Upper lobe of left lung (tissue), 6 donors: ENCODE results near the gene SPDYE2. TPM values are rescaled to one million over a fixed set of nuclear protein-coding genes. Genes with fewer than 3 reads are reported as not detected.
"Not testable (repeated sequence)": the region's sequence is repeated elsewhere in the genome, so short reads cannot be mapped to it uniquely, and the experiment has no call there.

Source experiments
- ATAC-seq, 2 donors: fragments of 200-7000 bp; cut with Tn5 transposase; one replicate each; pipeline ENCODE4 v1.9.1; 2022; ENCODE audit warnings: mild to moderate bottlenecking in 2 of 2, moderate library complexity in 2 of 2; ENCODE audit not compliant: low FRiP score in 2 of 2
- DNase-seq, 2 donors: peaks; one replicate each; pipeline ENCODE4 v3.0.0-alpha.2; 2019 to 2020
- H3K27ac ChIP-seq, 4 donors: fragments of 200-600 bp; sonication (generic); one replicate each; pipeline ENCODE4 v1.5.1; 2016 to 2019
- H3K27me3 ChIP-seq, 4 donors: fragments of 200-600 bp; sonication (generic); one replicate each; pipeline ENCODE4 v1.5.1; 2017 to 2019
- H3K36me3 ChIP-seq, 4 donors: fragments of 200-600 bp; sonication (generic); one replicate each; pipeline ENCODE4 v1.5.1; 2016 to 2019
- H3K4me1 ChIP-seq, 4 donors: fragments of 200-600 bp; sonication (generic); one replicate each; pipeline ENCODE4 v1.5.1; 2018 to 2019
- H3K4me3 ChIP-seq, 4 donors: fragments of 200-600 bp; sonication (generic); one replicate each; pipeline ENCODE4 v1.5.1; 2017 to 2019; ENCODE audit warnings: mild to moderate bottlenecking in 2 of 4, moderate library complexity in 1 of 4
- H3K9me3 ChIP-seq, 4 donors: fragments of 200-600 bp; sonication (generic); one replicate each; pipeline ENCODE4 v1.5.1; 2018 to 2019
- WGBS, 2 donors: methylation state at CpG; one replicate each; pipeline ENCODE4 v1.1.5; 2017 to 2018; 5-methylcytosine and 5-hydroxymethylcytosine counted together
- total RNA-seq, 6 donors: library from RNA; depleted of rRNA in 4 of 6; stranded (reverse); fragments of >200 nt in 4 of 6; gene quantifications; one replicate each; pipeline versions ENCODE4 v1.1.0 to v1.2.1, GENCODE V29; 2016 to 2021
- donor health status: DM: no; HTN: no; CAD: no; lungs with moderate emphysema.
- donor health status: DM: no; HTN: yes; CAD: no; lungs with severe emphysema.

SPDYE2 gene
- total RNA-seq, 6 donors from 2014 or later = 0.23 to 1.1 TPM; not detected in 4

DNA sequence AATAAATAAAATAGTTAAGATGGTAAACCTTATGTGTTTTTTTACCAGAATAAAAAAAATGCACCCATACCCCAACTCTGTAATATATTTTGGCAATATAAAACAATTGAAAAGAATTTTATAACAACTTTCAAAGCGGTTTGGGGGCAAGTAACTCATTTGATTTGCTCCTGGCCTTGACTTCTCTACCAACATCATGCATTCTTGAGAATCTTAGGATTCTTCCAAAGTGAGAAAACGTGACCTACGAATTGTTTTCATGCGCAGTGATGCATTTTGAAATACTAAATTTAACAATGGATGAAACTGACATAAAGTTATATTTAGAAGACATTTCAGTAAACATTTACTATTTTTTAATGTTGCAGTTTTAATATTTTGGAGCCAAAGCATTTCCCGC, 30.2 kb upstream of the SPDYE2 start:
- H3K9me3 ChIP-seq, H3K27me3 ChIP-seq, ATAC-seq, H3K27ac ChIP-seq, DNase-seq, H3K4me3 ChIP-seq, H3K4me1 ChIP-seq, H3K36me3 ChIP-seq: not testable (repeated sequence)
- WGBS, 2 donors = no CpG with 5 or more reads among the region's 5 CpGs

DNA sequence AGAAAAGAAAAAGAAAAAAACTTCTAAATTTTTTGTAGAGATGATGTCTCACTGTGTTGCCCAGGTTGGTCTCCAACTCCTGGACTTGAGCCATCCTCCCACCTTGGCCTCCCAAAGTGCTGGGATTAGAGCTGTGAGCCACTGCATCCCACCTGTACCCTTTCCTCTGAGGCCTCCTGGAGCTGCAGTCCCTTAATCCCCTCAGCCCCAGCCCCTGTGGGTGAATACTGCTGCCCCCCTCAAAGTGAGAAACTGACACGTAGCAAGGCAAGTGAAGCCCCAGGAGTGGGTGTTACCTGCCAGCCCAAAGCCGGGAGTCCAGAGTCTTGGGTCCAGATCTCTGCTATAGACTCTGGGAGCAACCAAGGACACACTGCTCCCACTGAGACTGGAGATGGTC, 26.2 kb upstream of the SPDYE2 start:
- not testable (repeated sequence) for DNase-seq, H3K4me1 ChIP-seq, H3K9me3 ChIP-seq, H3K27ac ChIP-seq, H3K4me3 ChIP-seq, H3K27me3 ChIP-seq, H3K36me3 ChIP-seq
- ATAC-seq = peak; percentile 16 to 24
- no CpG with 5 or more reads among the region's 2 CpGs for WGBS, 2 donors

DNA sequence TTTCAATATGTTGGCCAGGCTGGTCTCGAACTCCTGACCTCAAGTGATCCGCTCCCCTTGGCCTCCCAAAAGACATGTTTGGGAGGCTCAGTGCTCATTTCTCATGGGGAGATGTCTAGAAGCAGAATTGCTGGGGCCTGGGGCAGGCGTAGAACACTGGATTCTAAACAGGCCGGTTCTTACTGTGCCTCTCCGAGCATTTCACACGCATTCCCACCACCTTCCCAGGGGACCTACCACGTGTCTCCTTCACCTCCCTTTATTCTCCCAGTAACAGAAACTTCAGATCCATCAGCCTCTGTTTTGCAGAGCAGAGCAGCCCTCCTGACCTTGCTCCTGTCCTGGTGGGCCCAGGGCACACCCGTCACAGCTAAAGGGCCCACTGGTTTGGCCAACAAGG, 23.8 kb upstream of the SPDYE2 start:
- H3K27ac ChIP-seq, H3K4me3 ChIP-seq, DNase-seq, ATAC-seq, H3K9me3 ChIP-seq, H3K4me1 ChIP-seq, H3K27me3 ChIP-seq, H3K36me3 ChIP-seq: not testable (repeated sequence)
- 80 to 100% methylated on average over 1 of the region's 8 CpGs for WGBS, 2 donors

DNA sequence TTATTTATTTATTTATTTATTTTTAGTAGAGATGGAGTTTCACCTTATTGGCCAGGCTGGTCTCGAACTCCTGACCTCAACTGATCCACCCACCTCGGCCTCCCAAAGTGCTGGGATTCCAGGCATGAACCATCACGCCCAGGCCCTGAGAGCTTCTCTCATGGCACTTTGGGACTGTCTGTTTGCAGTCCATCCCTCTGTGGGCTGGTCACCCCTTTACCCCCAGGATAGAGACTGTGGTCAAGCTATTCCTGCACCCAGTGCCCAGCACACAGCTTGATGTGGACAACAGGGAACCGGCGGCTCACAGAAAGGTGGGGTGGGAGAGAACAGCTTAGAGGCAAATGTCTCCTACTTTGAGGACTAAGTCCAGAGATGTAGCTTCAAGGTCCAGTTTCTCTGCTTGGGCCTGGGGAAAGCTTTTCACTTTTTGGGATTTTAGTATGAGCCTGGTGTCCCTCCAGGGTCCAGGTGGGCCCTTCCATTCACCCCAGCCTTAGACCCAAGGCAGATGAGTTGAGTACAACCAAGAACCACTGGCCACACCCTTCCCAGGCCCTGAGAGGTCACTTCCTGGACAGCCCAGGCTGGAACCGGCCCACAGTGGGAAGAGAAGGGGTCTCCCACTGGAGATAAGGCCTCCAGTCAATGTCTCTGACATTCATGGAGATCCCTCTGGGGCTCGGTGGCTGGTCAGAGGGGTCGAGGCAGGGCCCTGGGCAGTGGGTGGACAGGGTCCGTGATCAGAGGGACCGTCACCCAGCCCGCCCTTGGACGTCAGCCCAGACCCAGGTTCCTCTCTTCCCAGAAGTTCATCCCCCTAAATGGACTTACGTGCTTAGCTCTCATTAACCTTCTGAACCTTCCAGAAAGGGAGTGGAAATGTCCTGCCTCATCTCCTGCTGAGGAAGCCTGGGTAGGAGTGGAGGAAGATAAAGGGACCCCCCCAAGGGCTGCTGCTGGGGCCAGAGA, 22.9 kb upstream of the SPDYE2 start:
- not testable (repeated sequence) for H3K4me1 ChIP-seq, H3K27me3 ChIP-seq, H3K4me3 ChIP-seq, H3K36me3 ChIP-seq, ATAC-seq, H3K9me3 ChIP-seq, DNase-seq, H3K27ac ChIP-seq
- 100% methylated on average over 2 of the region's 13 CpGs; no CpG with 5 or more reads in 1 of the 2 donors for WGBS, 2 donors

DNA sequence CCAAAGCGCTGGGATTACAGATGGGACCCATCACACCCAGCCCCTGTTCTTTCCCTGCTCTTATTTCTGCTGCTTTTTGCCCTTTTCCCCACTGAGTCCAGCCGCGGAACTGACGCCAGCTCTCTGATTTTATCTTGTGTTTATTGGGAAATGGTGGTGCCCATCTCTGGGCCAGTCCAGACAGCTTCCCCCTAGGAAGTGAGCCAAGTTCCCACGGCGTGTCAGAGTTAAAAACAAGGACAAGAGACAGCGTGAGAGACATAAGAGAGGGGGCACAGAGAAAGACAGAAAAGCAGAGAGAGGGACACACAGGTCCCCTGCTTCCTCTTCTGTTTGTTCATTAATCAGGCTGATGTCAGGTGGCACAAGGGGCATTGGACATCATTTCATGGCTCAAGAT, 19.4 kb upstream of the SPDYE2 start:
- ATAC-seq (peak in 1 of 2 donors; percentile 8), DNase-seq (peak in 1 of 2 donors; percentile 59)
- not testable (repeated sequence) for H3K4me1 ChIP-seq, H3K27me3 ChIP-seq, H3K4me3 ChIP-seq, H3K36me3 ChIP-seq, H3K9me3 ChIP-seq
- no CpG with 5 or more reads among the region's 7 CpGs for WGBS, 2 donors
- H3K27ac ChIP-seq = peak overlapping the region in 1 of 4 donors; percentile 44

DNA sequence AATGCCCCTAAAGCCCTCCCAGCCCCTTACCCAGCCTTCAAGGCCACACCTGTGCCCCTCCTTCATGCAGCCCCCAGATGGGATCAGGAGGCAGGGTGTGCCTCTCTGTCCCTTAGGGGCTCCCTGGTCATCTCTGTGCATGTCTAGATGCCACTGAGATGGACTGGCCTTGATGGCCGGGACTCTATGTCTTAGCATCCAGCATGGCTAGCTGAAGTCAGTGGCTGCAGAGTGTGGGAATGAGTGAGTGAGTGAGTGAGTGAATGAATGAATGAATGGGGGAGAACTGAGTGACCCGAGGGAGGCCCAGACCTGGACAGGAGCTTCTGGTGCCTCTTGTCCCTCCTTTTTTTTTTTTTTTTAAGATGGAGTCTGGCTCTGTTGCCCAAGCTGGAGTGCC, 18.9 kb upstream of the SPDYE2 start:
- not testable (repeated sequence) for H3K4me3 ChIP-seq, H3K27me3 ChIP-seq, H3K36me3 ChIP-seq, H3K4me1 ChIP-seq, H3K9me3 ChIP-seq, DNase-seq
- H3K27ac ChIP-seq = peak overlapping the region in 1 of 4 donors; percentile 49
- ATAC-seq = peak in 1 of 2 donors; percentile 41
- WGBS, 2 donors = 82 to 85% methylated on average over 2 of the region's 2 CpGs

DNA sequence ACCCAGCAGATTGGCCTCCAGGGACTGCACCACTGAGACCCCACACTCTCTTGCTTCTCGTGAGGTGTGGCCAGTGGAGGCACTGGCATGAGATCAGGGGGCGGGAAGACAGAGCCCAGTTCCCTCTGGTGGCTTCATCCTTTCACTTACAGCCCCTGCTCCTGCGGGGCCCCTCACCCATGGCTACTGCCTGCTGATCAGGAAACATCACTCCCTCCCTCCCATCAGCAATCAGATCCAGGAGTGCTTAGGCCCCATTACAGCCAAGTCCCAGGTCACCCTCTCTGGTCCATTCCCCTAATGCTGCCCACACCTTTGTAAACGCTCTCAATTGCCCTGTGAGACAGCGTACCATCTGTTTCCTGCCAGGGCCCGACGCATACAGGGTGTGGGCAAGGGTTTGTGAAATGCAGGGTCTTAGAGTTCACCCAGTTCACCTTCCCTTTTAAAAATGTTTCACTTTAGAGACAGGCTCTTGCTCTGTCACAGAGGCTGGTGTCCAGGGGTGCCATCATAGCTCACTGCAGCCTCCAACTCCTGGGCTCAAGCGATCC, 15.9 kb upstream of the SPDYE2 start:
- ATAC-seq, H3K4me3 ChIP-seq, DNase-seq, H3K9me3 ChIP-seq, H3K27me3 ChIP-seq, H3K36me3 ChIP-seq, H3K4me1 ChIP-seq, H3K27ac ChIP-seq: not testable (repeated sequence)
- WGBS, 2 donors = 57 to 76% methylated on average over 2 to 3 of the region's 8 CpGs

DNA sequence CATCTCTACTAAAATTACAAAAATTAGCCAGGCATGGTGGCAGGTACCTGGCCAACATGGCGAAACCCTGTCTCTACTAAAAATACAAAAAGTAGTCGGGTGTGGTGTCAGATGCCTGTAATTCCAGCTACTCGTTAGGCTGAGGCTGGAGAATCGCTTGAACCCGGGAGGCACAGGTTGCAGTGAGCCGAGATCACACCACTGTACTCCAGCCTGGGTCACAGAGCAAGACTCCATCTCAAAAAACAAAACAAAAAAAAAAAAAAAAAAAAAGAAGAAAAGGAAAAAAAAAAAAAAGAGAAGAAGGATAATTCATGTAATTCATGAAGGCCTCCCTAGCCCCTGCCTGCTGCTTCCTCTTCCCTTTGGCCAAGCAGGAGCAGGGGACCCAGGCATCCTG, 10.4 kb upstream of the SPDYE2 start:
- H3K9me3 ChIP-seq, H3K36me3 ChIP-seq, ATAC-seq, H3K27me3 ChIP-seq, H3K27ac ChIP-seq, H3K4me3 ChIP-seq, H3K4me1 ChIP-seq, DNase-seq: not testable (repeated sequence)
- no CpG with 5 or more reads among the region's 6 CpGs for WGBS, 2 donors

DNA sequence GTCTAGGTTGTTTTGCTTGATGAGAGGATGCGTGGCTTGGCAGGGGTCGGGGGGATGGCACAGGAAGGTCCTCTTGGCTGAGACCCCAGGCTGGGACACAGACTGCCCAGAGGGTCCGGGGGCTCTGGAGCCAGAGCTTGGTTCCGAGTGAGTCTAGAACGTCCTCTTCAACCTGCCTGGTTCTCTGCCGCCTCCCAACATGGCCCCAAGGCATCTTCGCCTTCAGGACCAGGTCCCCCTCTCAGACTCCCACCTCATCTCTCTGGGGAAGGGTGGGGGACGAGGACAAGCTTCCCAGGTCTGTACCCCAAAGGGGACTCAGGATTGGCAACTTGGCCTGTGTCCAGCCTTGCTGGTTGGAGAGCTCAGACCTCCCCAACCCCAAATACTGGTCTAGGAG, 8.9 kb upstream of the SPDYE2 start:
- ATAC-seq = peak in 1 of 2 donors; percentile 1
- WGBS, 2 donors = no CpG with 5 or more reads among the region's 8 CpGs
- not testable (repeated sequence) for H3K27ac ChIP-seq, H3K27me3 ChIP-seq, H3K9me3 ChIP-seq, DNase-seq, H3K36me3 ChIP-seq, H3K4me3 ChIP-seq, H3K4me1 ChIP-seq

DNA sequence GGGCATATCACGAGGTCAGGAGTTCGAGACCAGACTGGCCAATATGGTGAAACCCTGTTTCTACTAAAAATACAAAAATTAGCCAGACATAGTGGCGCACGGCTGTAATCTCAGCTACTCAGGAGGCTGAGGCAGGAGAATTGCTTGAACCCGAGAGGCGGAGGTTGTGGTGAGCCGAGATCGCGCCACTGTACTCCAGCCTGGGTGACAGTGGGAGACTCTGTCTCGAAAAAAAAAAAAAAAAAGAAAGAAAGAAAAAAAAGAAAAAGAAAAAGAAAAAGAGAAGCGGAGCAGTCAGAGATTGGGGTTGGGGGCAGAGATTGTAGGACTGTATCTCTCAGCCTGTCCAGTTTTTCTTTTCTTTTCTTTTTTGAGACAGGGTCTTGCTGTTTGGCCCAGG, 8.3 kb upstream of the SPDYE2 start:
- H3K36me3 ChIP-seq, ATAC-seq, H3K4me1 ChIP-seq, H3K4me3 ChIP-seq, H3K27me3 ChIP-seq, H3K9me3 ChIP-seq, H3K27ac ChIP-seq: not testable (repeated sequence)
- 80% methylated on average over 1 of the region's 11 CpGs; no CpG with 5 or more reads in 1 of the 2 donors for WGBS, 2 donors
- peak in 1 of 2 donors; percentile 27 for DNase-seq

DNA sequence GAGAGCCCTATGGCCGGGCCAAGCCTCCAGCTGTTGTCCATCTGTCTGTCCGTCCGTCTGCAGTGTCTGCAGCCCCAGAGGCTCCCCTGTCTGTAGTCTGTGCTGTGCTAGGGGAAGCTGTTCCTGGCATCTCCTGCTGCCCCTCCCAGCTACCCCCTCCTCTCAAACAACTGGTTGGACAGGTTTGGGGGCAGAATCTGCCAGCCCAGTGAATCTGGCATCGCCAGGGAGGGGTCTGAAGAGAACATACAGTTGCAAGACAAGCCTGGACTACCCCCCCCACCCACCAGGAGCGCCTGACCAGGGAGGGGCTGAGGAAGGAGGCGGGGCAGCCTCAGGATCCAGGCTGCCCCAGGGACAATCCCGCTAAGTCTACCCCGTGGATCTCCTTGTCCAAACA, 7.4 kb upstream of the SPDYE2 start, which contains the start of gene UPK3BL2:
TSS of gene UPK3BL2 (minus strand) at position 101 of the 400 bp plus-strand sequence. CDS start at position 41, 60 bp downstream.
- not testable (repeated sequence) for H3K27me3 ChIP-seq, H3K4me1 ChIP-seq, H3K36me3 ChIP-seq, H3K9me3 ChIP-seq, H3K4me3 ChIP-seq, DNase-seq, H3K27ac ChIP-seq
- WGBS, 2 donors = no CpG with 5 or more reads among the region's 8 CpGs
- peak in 1 of 2 donors; percentile 1 for ATAC-seq

DNA sequence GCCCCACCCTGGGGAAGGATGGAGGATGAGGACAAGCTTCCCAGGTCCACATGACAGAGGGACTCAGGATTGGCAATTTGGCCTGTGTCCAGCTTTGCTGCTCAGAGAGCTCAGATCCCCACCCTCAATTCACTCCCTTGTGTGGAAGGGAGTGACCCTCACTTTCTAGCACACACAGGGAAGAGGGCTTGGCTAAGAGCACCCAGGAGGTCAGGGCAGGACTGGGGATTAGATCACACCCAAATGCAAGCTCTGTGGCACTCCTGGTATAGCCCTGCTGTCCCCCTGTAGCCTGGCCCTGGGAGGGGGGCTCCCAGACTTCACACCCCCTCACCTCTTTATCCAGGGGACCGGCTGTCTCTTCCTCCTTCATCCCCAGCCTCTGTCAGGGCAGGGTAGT, 6.7 kb upstream of the SPDYE2 start:
- ATAC-seq, DNase-seq, H3K27me3 ChIP-seq, H3K4me1 ChIP-seq, H3K27ac ChIP-seq, H3K4me3 ChIP-seq, H3K36me3 ChIP-seq, H3K9me3 ChIP-seq: not testable (repeated sequence)
- WGBS, 2 donors = no CpG with 5 or more reads among the region's 1 CpG

DNA sequence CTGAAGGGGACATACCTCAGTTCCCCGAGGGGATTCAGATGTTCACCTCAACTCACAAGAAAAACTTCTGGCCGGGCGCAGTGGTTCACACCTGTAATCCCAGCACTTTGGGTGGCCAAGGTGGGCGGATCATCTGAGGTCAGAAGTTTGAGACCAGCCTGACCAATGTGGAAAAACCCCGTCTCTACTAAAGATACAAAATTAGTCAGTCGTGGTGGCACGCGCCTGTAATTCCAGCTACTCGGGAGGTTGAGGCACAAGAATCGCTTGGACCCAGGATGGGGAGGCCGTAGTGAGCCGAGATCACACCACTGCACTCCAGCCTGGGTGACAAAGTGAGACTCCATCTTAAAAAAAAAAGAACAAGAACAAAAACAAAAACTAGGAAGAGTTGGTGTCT, 5.7 kb upstream of the SPDYE2 start:
- H3K9me3 ChIP-seq, ATAC-seq, H3K36me3 ChIP-seq, H3K27me3 ChIP-seq, H3K4me3 ChIP-seq, H3K4me1 ChIP-seq, H3K27ac ChIP-seq, DNase-seq: not testable (repeated sequence)
- WGBS, 2 donors = 95 to 96% methylated on average over 7 to 8 of the region's 12 CpGs
